CD4-positive, alpha-beta T cell (primary cell): Measurements from ENCODE around the gene CHRM3. TPM values are rescaled to one million over a fixed set of nuclear protein-coding genes. Genes with fewer than 3 reads are reported as not detected.

Experiments
- ATAC-seq: fragments of 200-7000 bp; cut with Tn5 transposase; one replicate; pipeline ENCODE4 v1.10.0; 2022; ENCODE audit warnings: mild to moderate bottlenecking; ENCODE audit not compliant: poor library complexity
- CTCF ChIA-PET: fragments of 350-600 bp; sonication (Branson Sonifier 250); formaldehyde crosslinking; loops from one replicate; lab custom pipeline; 2021; ENCODE audit warnings: antibody characterized with exemption, inconsistent platforms; lab: Charles Lee
- POLR2A ChIA-PET: fragments of 350-600 bp; sonication (Branson Sonifier 250); formaldehyde crosslinking; loops from one replicate; lab custom pipeline; 2021; ENCODE audit warnings: antibody characterized with exemption, inconsistent platforms; lab: Charles Lee
- DNase-seq, 14 experiments: peaks; one replicate each; pipeline ENCODE4 v3.0.0-alpha.2; 2013 to 2020; ENCODE audit warnings: mixed read lengths in 2 of 14
- H3K27ac ChIP-seq, 2 donors: one replicate each; pipeline versions ENCODE4 v1.5.1 to v1.7.0; 2013; ENCODE audit warnings: low read length in 2 of 2, low read depth in 1 of 2, mild to moderate bottlenecking in 1 of 2
- H3K27me3 ChIP-seq, 2 experiments: 1 replicate in 1 of 2; 2 replicates in 1 of 2; pipeline versions ENCODE4 v1.6.1 to v1.7.0; 2013; ENCODE audit warnings: low read length in 2 of 2, control low read depth in 1 of 2, mild to moderate bottlenecking in 1 of 2, moderate library complexity in 1 of 2; ENCODE audit not compliant: insufficient read depth in 2 of 2, control insufficient read depth in 1 of 2
- H3K36me3 ChIP-seq: one replicate; pipeline ENCODE4 v1.6.1; 2013; ENCODE audit warnings: low read length, control low read depth; ENCODE audit not compliant: insufficient read depth
- H3K4me1 ChIP-seq: one replicate; pipeline ENCODE4 v1.6.1; 2013; ENCODE audit warnings: low read length, control low read depth; ENCODE audit not compliant: insufficient read depth
- H3K4me3 ChIP-seq: one replicate; pipeline ENCODE4 v1.5.1; 2013; ENCODE audit warnings: mild to moderate bottlenecking, low read length, moderate library complexity
- H3K9me3 ChIP-seq, 2 experiments: 1 replicate in 1 of 2; 2 replicates in 1 of 2; pipeline versions ENCODE4 v1.6.1 to v1.7.0; 2013; ENCODE audit warnings: low read length in 2 of 2, mild to moderate bottlenecking in 2 of 2, control low read depth in 1 of 2, moderate library complexity in 1 of 2; ENCODE audit not compliant: control insufficient read depth in 1 of 2, insufficient read depth in 1 of 2
- H3K27ac Mint-ChIP-seq: one replicate; pipeline ENCODE4 v1.8.0; 2020; ENCODE audit warnings: mixed read lengths
- H3K27me3 Mint-ChIP-seq: one replicate; pipeline ENCODE4 v1.8.0; 2021; ENCODE audit warnings: mixed read lengths
- H3K36me3 Mint-ChIP-seq: one replicate; pipeline ENCODE4 v1.8.0; 2021; ENCODE audit warnings: low read depth, mixed read lengths
- H3K4me1 Mint-ChIP-seq: one replicate; pipeline ENCODE4 v1.8.0; 2021; ENCODE audit warnings: low read depth, mixed read lengths
- H3K4me3 Mint-ChIP-seq: one replicate; pipeline ENCODE4 v1.8.0; 2020; ENCODE audit warnings: mild to moderate bottlenecking, mixed read lengths
- H3K9me3 Mint-ChIP-seq: one replicate; pipeline ENCODE4 v1.8.0; 2020; ENCODE audit warnings: mixed read lengths
- CTCF ChIP-seq: fragments of 200-600 bp; IDR thresholded peaks from one replicate; pipeline ENCODE4 v1.8.0; 2022; ENCODE audit warnings: antibody characterized with exemption, mild to moderate bottlenecking
- intact Hi-C, 2 experiments: fragments of 100-400 bp; cut with DNase I in 1 of 2; cut with micrococcal nuclease in 1 of 2; formaldehyde crosslinking; loops; one replicate each; pipeline versions ENCODE4 v1.15.1 to v1.9.0; 2023 to 2025; cut with DNase I, micrococcal nuclease
- total RNA-seq, 174 experiments: library from RNA in 2 of 174; stranded (reverse) in 2 of 174; gene quantifications; one replicate each; pipeline ENCODE4 v1.2.3 and lab custom pipeline; 2021 to 2026

The CHRM3 gene
- total RNA-seq, 2 experiments from 2014 or later: 0.08 TPM; not detected in 1

DNA sequence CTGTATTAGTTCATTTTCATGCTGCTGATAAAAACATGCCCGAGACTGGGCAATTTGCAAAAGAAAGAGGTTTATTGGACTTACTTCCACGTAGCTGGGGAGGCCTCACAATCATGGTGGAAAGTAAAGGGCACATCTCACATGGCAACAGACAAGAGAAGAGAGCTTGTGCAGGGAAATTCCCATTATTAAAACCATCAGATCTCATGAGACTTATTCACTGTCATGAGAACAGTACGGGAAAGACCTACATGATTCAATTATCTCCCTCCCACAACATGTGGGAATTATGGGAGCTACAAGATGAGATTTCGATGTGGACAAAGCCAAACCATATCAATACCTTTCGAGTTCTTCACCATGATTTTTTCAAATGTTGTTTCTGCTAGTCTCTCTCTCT lies 3.7 kb upstream of the CHRM3 start:
- H3K27me3 Mint-ChIP-seq: peaks cover 41% of the 10 kb centered on the region
- Histone ChIP-seq H3K4me1 (peaks cover 13% of the 10 kb centered on the region), H3K4me3 (no peak overlapping the region), H3K9me3 (peaks cover 0 to 11% of the 10 kb centered on the region in 2 experiments), H3K27me3 (peaks cover 10 to 36% of the 10 kb centered on the region in 2 experiments), H3K36me3 (no peaks in the 10 kb centered on the region), H3K27ac (no peak overlapping the region)
- ATAC-seq (no peak), DNase-seq (no peak)
- no peaks in the 10 kb centered on the region for H3K9me3 Mint-ChIP-seq
- H3K4me3 Mint-ChIP-seq: no peak overlapping the region
- CTCF ChIA-PET: no interaction called here
- intact Hi-C loops: no loop called here
- TF ChIP-seq CTCF: no peak
- no peak overlapping the region for H3K27ac Mint-ChIP-seq
- no peaks in the 10 kb centered on the region for H3K36me3 Mint-ChIP-seq
- peaks cover 14% of the 10 kb centered on the region for H3K4me1 Mint-ChIP-seq
- POLR2A ChIA-PET: no interaction called here

DNA sequence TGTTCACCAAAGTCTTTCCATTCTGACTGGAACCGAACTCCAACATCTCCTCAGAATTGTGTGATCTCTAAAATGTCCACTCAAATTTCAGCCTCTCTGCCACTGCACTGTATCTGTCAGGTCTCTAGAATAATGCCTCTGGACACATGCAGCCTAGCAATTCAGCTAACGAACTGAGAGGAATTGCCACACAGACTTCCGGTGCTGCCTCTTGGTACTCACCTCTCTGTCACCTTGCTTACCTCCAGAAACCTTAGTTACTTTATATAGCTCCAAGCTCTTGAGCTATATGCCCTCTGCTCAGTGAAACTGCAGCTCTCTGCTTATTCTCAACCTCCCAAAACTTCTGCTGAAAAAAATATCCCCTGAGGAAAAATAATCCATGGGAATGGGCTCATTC lies 2.7 kb upstream of the CHRM3 start:
- no peak overlapping the region for H3K27ac ChIP-seq
- peaks cover 18% of the 10 kb centered on the region for H3K4me1 ChIP-seq
- no peak for TF ChIP-seq CTCF
- peaks cover 19 to 47% of the 10 kb centered on the region in 2 experiments for H3K27me3 ChIP-seq
- peaks cover 24% of the 10 kb centered on the region for H3K4me1 Mint-ChIP-seq
- no peak overlapping the region for H3K27ac Mint-ChIP-seq
- CTCF ChIA-PET: interaction anchor here (0.5 kb wide), 1 partner anchor 1145 kb away, joined by 3 read pairs; no protein-coding TSS in a partner anchor
- DNase-seq: no peak
- intact Hi-C loops: no loop called here
- POLR2A ChIA-PET: no interaction called here
- H3K4me3 ChIP-seq: no peak overlapping the region
- no peaks in the 10 kb centered on the region for H3K9me3 Mint-ChIP-seq
- ATAC-seq: no peak
- H3K9me3 ChIP-seq: peaks cover 0 to 13% of the 10 kb centered on the region in 2 experiments
- H3K36me3 Mint-ChIP-seq: no peaks in the 10 kb centered on the region
- H3K27me3 Mint-ChIP-seq: peaks cover 52% of the 10 kb centered on the region
- H3K4me3 Mint-ChIP-seq: no peak overlapping the region
- H3K36me3 ChIP-seq: no peaks in the 10 kb centered on the region

DNA sequence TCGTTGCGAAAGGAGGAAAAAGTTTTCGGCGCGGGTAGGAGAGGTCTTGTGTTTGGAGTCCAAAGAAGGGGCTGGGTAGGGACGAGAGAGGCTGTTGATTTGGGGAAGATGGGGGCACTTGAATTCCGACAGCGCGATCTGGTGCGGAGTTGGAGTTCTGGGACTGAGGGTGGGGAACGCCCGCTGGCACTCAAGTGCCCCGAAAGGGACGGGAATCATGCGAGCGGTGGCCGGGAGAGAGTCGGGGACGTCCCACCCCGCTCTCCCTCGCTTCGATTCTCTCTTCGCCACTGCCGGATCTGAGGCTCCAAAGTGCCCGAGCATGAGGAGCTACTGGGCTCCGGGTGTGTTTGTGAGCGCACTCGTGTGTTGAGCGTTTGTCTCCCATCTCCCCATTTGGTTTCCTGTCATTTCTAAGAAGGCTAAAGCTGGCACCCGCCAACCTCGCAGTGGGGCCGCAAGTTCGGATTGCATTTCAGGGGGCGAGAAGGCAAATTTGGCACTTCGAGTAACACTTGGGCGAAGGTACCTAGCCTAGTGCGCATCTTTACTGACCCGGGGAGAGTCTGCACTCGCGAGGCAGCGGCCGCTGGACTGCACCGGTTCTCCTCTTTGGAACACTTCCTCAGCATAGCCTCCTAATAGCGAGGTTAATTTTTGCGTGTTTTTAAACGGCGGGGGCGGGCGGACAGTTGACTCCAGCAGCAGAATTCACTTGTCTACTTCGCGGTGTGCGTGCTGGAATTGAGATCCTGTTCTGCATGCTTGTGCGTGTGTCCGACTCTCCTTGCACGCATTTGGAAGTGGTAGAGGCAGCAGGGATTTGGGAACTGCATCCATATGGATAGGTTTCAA lies 1.2 kb downstream of the CHRM3 start:
- Histone ChIP-seq H3K27me3 (peaks cover 28 to 57% of the 10 kb centered on the region in 2 experiments), H3K4me1 (peaks cover 18% of the 10 kb centered on the region), H3K9me3 (peaks cover 0 to 13% of the 10 kb centered on the region in 2 experiments), H3K4me3 (peak overlapping the region; percentile 8), H3K36me3 (no peaks in the 10 kb centered on the region), H3K27ac (no peak overlapping the region)
- no peaks in the 10 kb centered on the region for H3K36me3 Mint-ChIP-seq
- ATAC-seq: no peak
- H3K9me3 Mint-ChIP-seq: no peaks in the 10 kb centered on the region
- peaks cover 82% of the 10 kb centered on the region for H3K27me3 Mint-ChIP-seq
- no peak for TF ChIP-seq CTCF
- intact Hi-C loops: no loop called here
- H3K27ac Mint-ChIP-seq: no peak overlapping the region
- peaks cover 29% of the 10 kb centered on the region for H3K4me1 Mint-ChIP-seq
- POLR2A ChIA-PET: no interaction called here
- H3K4me3 Mint-ChIP-seq: peak overlapping the region; percentile 70
- CTCF ChIA-PET: no interaction called here
- DNase-seq: no peak
